Parathyroid adenoma (tissue), 2 donors: Measurements from ENCODE around the gene AKAP11.
"Not testable (repeated sequence)": the region's sequence is repeated elsewhere in the genome, so short reads cannot be mapped to it uniquely, and the experiment has no call there.

ENCODE experiments used
- H2AFZ ChIP-seq: fragments of 300-600 bp; sonication (generic); one replicate; pipeline ENCODE4 v1.7.0; 2017; ENCODE audit warnings: antibody characterized with exemption, mild to moderate bottlenecking
- H3K27ac ChIP-seq: fragments of 300-600 bp; sonication (generic); one replicate; pipeline ENCODE4 v1.7.0; 2017
- H3K27me3 ChIP-seq: fragments of 300-600 bp; sonication (generic); one replicate; pipeline ENCODE4 v1.7.0; 2017; ENCODE audit warnings: low read length; ENCODE audit not compliant: control insufficient read depth, insufficient read depth
- H3K36me3 ChIP-seq: fragments of 300-600 bp; sonication (generic); one replicate; pipeline ENCODE4 v1.7.0; 2017; ENCODE audit warnings: low read length; ENCODE audit not compliant: control insufficient read depth, insufficient read depth
- H3K4me1 ChIP-seq: fragments of 300-600 bp; sonication (generic); one replicate; pipeline ENCODE4 v1.7.0; 2017; ENCODE audit warnings: control low read depth
- H3K4me2 ChIP-seq: fragments of 300-600 bp; sonication (generic); one replicate; pipeline ENCODE4 v1.7.0; 2017; ENCODE audit warnings: low read length
- H3K4me3 ChIP-seq: fragments of 300-600 bp; sonication (generic); one replicate; pipeline ENCODE4 v1.7.0; 2017; ENCODE audit warnings: low read depth, low read length
- H3K79me2 ChIP-seq: fragments of 300-600 bp; sonication (generic); one replicate; pipeline ENCODE4 v1.7.0; 2017; ENCODE audit warnings: control low read depth
- H3K9ac ChIP-seq: fragments of 300-600 bp; sonication (generic); one replicate; pipeline ENCODE4 v1.7.0; 2017; ENCODE audit warnings: mild to moderate bottlenecking
- H3K9me3 ChIP-seq: fragments of 300-600 bp; sonication (generic); one replicate; pipeline ENCODE4 v1.7.0; 2017; ENCODE audit warnings: low read length; ENCODE audit not compliant: control insufficient read depth
- CTCF ChIP-seq: fragments of 300-600 bp; sonication (generic); IDR thresholded peaks from one replicate; pipeline ENCODE4 v1.7.0; 2017; ENCODE audit warnings: antibody characterized with exemption, mild to moderate bottlenecking
- donor health status: primary hyperparathyroidism.

The AKAP11 gene

GRCh38 chr13:42272115-42272803 is at the start of gene AKAP11:
AKAP11 (plus strand) TSS chr13:42272152; CDS start chr13:42286349, 14,197 bp downstream.
- H2AFZ ChIP-seq = peak within 1 kb of the TSS; percentile 97
- peak within 1 kb of the TSS; percentile 87 for H3K4me2 ChIP-seq
- no peaks in the 10 kb centered on the region for H3K36me3 ChIP-seq
- H3K9me3 ChIP-seq = no peaks in the 10 kb centered on the region
- peak within 1 kb of the TSS; percentile 91 for H3K4me3 ChIP-seq
- H3K79me2 ChIP-seq = no peaks in the 10 kb centered on the region
- peak within 1 kb of the TSS; percentile 11 for H3K9ac ChIP-seq
- no peaks in the 10 kb centered on the region for H3K27me3 ChIP-seq
- peak within 1 kb of the TSS; percentile 79 for H3K27ac ChIP-seq
- H3K4me1 ChIP-seq = no peaks in the 10 kb centered on the region
- TF ChIP-seq CTCF = no peak

- Histone ChIP-seq H2AFZ (no peak overlapping the region), H3K4me2 (no peak overlapping the region), H3K9me3 (no peaks in the 10 kb centered on the region), H3K79me2 (no peaks in the 10 kb centered on the region), H3K4me3 (no peak overlapping the region), H3K27me3 (no peaks in the 10 kb centered on the region), H3K27ac (no peak overlapping the region), H3K4me1 (no peaks in the 10 kb centered on the region), H3K9ac (no peak overlapping the region), H3K36me3 (no peaks in the 10 kb centered on the region)
- no peak for TF ChIP-seq CTCF
These were observed 48.3 kb upstream of the AKAP11 start for GRCh38 chr13:42223681-42224080.

GRCh38 chr13:42225051-42225450 is 46.9 kb upstream of the AKAP11 start:
- Histone ChIP-seq H3K4me1 (no peaks in the 10 kb centered on the region), H3K27ac (no peak overlapping the region), H3K9ac (no peak overlapping the region), H3K27me3 (no peaks in the 10 kb centered on the region), H3K36me3 (no peaks in the 10 kb centered on the region), H2AFZ (no peak overlapping the region), H3K79me2 (no peaks in the 10 kb centered on the region), H3K9me3 (no peaks in the 10 kb centered on the region), H3K4me3 (no peak overlapping the region), H3K4me2 (no peak overlapping the region)
- no peak for TF ChIP-seq CTCF

- not testable (repeated sequence) for H3K4me2 ChIP-seq, H3K27me3 ChIP-seq, H3K4me3 ChIP-seq, H3K79me2 ChIP-seq, H3K4me1 ChIP-seq, H3K36me3 ChIP-seq, H3K9me3 ChIP-seq, H3K27ac ChIP-seq, H3K9ac ChIP-seq, H2AFZ ChIP-seq
These were observed 45.2 kb upstream of the AKAP11 start for GRCh38 chr13:42226759-42227158.

- Histone ChIP-seq H3K36me3 (no peaks in the 10 kb centered on the region), H3K4me2 (no peak overlapping the region), H3K4me3 (no peak overlapping the region), H3K9ac (no peak overlapping the region), H3K27me3 (no peaks in the 10 kb centered on the region), H3K27ac (no peak overlapping the region), H3K4me1 (no peaks in the 10 kb centered on the region), H3K79me2 (no peaks in the 10 kb centered on the region), H3K9me3 (no peaks in the 10 kb centered on the region), H2AFZ (no peak overlapping the region)
- no peak for TF ChIP-seq CTCF
These were observed 43.4 kb upstream of the AKAP11 start for GRCh38 chr13:42228527-42228926.
